GM19099 (cell line): ENCODE results near the gene CSRP3.

Experiments used
- POLR2A ChIP-seq: IDR thresholded peaks from 3 replicates; pipeline ENCODE4 v1.6.1; 2011; ENCODE audit warnings: low read depth; ENCODE audit not compliant: insufficient read length; ENCODE audit errors: extremely low read depth

CSRP3 gene

DNA sequence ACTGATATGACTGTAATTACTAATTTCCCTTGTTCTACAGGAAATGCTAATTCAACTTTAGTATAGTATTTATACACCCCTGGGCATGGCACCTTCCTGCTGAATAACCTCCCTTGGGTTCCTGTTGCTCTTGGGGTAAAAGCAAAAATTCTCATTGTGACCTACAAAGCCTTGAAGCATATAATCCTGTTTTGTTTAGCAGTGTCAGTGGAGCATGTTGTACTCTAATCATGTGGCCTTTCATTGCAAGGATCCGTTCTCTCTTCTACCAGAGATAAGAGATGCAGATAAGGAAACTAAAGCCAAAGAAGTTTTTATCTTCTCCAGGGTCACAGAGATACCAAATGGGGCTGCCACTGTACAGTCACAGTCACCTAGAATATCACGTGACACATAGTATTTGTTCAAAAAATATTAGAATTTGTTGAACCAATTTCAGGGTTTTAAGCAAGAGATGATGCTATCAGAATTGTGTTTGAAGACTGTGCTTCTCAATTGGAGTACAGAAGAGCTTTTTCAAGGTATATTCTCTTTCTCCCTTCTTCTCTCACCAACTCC, 25.1 kb downstream of the CSRP3 start:
- TF ChIP-seq POLR2A, result no peak

DNA sequence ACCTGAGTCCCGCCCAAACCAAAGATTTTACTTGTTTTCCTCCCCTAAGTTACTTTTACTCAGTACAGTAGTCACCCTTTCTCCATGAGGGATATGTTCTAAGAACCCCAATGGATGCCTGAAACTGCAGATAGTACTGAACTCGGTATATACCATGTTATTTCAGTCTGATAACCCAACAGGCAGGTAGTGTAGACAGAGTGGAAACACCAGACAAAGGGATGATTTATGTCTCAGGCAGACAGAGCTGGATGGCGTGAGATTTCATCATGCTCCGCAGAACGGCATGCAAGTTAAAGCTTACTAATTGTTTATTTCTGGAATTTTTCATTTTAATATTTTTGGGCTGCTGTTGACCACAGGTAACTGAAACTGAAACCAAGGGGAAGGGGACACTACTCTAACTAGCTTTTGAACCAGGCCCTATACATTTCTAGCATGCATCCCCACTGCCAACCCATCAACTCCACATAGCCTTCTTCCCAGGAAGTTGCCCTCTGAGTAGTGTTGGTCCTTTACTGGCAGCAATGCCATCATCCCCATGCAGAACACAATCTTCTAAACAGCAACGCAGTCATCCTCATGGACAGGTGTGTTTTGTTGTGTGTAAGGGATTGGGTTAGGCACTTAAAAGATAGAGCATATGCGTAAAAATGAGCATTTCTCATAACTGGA, 27.7 kb downstream of the CSRP3 start:
- TF ChIP-seq POLR2A, result no peak

DNA sequence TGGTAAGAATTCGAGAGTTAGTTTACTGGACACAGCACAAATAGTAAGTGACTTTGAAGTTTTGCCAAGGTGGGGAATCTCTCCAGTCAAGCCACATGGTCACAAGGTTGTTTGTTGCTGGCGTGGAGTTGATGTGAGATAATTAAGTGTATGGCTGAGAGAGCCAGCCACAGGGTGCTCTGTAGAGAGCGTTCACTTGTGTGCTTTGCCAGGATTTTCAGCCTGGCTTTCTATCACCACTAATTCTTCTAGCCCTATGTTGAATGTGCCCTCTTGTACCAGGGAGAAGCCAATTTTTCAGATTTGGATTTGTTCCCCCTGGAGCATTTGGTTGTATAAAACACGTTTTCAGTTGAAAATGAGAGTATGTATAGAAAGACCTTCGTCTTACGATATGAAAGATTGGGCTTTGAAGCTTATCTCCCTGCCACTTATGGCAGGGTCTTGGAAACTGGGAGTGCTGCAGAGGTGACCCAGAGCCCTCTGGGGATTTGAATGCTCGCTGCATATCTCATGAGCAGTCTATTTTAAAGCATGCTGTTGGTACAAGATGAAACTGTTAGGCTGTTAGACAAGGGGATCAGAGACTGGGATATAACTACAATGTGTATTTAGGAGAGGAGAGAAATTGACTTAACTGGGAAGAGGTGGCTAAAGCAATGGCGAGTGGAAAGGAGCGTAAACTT, 28.6 kb downstream of the CSRP3 start:
- TF ChIP-seq POLR2A, result no peak

DNA sequence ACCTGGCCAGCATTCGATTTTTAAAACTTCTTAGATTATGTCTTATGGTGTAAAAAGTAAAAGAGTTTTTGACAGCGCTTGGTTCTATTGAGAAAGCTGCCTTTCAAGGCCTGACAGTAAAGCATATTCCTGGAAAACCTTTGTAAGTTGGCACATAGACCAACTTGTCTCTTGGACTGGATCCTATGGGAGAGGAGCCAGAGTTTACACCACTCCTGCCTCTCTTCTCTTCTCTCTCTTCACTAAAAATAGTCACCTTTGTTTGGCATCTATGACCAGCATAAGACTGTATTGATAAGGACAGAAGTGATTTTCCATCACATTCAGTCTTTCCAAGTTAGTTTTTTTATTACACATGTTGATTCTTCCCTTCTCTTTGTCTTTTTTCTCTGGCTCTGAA, 33.7 kb downstream of the CSRP3 start:
- no peak for TF ChIP-seq POLR2A

DNA sequence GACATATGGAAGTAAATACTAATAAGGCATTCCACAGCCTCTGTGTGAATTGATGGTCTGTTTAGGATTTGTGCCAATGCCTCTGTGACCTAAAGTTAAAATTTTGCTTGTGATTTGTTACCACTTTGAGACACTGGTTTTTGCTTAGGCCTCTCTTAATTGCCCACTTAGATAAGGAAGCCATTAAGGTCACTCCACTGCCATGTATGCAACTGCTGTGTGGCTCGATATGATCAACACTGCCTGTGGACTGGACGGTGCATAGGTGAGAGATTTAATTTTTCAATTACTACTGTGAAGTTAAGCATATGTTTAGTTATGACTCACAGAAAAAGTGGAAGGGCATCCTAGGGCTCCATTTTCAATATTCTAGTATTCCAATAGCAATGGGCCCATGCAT, 36.9 kb downstream of the CSRP3 start:
- no peak for TF ChIP-seq POLR2A

DNA sequence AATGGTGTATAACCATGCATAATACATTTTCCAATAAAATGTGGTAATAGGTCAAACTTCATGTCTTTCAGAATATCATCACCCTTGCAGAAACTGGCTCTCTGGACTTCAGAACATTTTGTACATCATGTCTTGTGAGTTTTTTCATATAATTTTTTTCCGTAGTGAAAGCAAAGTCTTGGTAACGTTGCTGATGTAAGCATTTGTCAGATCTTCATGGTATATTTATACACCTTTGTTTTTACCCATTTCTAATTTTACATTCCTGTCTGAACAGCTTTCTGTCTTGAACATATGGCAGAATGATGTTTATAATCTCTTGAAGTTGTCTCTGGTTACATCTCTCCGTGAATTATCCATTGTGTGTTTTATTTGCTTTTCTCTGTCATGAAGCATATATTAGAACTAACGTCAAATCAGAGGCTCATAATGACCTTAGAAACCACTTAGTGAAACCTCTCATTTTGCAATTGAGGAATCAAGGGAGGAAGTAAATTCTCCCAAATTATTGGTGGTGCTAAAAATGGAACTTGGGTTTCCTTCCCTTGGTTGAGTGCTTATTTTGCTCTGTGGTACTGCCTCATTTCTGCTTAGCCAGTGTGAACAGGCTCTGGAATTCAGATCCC, 37.4 kb downstream of the CSRP3 start:
- TF ChIP-seq POLR2A, result no peak

DNA sequence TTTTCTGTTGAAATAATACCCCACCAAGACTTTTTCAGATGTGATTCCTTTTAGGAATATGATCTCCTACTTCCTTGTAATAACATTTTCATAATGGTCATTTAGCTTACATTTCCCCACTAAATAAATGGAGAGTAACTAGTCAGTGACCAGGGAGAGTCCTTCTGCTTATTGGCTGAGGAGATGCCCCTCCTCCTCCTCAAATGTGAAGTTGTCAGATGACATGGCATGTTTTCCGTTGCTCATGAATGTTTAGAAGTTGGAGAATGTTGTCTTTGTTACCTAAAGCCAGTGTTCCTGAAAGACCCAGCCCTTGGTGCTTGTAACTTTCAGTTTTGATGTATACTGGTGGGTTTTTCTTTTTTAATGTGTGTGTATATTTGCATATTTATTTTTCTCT, 38.2 kb downstream of the CSRP3 start:
- no peak for TF ChIP-seq POLR2A

DNA sequence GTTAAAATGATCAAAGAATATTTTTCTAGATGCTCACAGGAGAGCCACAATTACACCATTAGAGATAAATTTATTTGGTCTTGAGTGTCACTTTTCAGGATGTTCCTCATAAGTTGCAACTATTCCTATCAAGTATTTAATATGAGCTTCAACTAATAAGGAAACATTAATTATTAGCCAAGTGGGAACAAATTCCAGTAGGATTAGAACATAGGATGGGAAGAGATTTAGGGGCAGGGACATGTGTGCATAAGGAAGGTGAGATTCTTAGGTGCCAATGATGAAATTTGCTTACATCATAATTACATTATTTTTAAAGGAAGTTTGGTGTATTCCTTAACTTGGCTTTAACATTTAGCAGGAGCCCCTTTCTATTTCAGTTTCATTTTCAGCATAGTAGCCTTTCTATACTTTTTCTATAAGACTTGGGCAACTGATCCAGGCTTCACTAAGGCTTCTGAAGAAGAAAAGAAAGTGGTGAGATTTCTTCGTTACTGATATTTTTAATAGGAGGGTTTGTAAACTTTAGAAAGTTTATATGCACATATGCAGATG, 38.8 kb downstream of the CSRP3 start:
- no peak for TF ChIP-seq POLR2A

DNA sequence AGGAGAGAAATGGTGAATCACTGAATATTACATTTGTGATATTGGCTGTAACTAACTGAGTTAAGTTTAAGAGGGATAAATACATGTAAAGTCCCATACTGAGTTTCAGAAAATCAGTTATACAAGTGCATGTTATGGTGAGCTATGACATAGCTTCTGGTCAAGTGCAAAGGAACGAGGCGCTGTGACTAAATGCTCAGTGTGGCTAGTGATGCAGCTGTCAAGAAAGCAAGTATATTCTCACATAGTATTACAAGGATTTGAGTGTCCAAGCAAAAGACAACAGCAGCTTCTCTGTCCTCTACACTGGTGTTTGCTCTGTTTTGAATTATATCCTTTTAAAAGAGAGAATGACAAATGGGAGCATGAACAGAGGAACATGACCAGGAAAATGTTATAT, 40.1 kb downstream of the CSRP3 start:
- TF ChIP-seq POLR2A, result no peak

DNA sequence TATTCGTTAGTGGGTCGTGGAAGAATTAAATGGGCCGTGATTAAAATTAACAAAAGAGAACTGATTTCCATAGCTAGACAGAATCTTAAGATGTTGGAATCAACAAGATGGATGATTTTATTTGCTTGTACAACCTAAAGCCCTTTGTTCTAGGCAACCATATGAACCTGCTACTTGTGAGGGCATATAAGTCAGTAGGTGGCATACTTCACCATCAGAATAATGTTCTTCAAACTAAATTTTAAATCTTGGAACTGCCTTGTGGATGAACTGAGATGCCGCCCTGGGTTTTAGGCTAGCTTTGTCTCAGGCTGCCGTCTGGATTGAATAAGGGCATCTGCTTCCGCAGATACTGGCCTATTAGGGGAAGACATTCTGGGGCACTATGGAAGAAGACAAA, 40.9 kb downstream of the CSRP3 start:
- no peak for TF ChIP-seq POLR2A

DNA sequence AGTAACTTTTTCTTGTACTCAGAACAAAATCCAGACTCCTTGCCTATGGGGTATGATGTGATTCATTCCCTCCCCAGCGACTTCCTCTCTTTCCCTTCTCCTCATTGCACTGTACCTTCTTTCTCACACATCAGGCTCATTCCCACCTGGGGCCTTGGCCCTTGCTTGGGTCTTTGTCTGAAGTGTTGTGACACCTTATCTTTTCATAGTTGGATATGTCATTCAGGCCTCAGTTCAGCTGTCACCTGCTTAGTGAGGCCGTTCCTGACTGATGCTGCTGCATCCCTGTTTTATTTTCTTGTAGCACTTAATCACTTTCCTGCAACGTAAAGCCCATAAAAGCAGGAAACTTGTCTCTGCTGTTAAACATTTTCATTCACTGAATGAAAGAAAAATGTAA, 44.9 kb downstream of the CSRP3 start:
- TF ChIP-seq POLR2A, result no peak

DNA sequence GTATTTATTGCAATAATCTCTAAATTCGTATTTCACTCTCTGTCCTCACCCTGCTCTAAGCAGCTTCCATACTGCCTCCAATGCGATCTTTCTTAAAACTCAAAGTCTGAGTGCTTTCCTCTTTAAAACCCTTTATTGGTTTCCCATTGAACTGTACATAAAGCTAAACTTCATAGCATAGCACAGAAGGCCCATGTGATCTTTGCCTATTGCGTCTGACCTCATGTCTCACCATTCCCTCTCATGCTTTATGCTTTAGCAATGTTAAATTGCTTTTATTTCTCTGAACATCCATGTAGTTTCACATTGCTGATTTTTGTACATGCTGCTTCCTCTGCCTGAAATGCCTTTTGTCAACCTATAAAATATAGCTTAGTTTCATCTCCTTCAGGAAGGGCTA, 56.5 kb downstream of the CSRP3 start:
- no peak for TF ChIP-seq POLR2A

DNA sequence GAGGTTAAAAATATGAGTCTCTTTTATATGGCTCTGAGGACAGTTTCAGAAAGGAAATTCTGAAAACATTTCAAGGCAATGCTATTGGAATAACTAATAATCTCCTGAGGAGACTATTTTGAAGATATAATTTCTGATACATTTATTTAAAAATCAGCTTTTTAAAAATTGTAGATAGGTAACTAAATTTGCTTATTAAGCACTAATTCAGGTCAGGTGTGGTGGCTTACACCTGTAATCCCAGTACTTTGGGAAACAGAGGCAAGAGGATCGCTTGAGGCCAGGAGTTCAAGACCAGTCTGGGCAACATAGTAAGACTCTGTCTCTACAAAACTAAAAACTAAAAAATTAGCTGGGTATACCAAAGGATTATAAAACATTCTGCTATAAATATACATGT, 67.8 kb downstream of the CSRP3 start:
- no peak for TF ChIP-seq POLR2A
